ENCODE data around the gene CLCN4.

The CLCN4 gene

GRCh38 chrX:10164879-10165278 is 8.1 kb downstream of the CLCN4 start:
- Histone ChIP-seq H3K27me3 (replicated peaks; ENCODE audit: control insufficient read depth, insufficient read depth, low read length, poor library complexity, severe bottlenecking) (peaks cover 3% of the 10 kb centered on the region), H3K9me3 (ENCODE audit: control insufficient read depth, low read length) (no peaks in the 10 kb centered on the region), H3K4me3 (ENCODE audit: insufficient read depth, low read depth, low read length, poor library complexity, severe bottlenecking) (no peak overlapping the region), H3K4me1 (ENCODE audit: control insufficient read depth, insufficient read depth, low read length, poor library complexity, severe bottlenecking) (no peaks in the 10 kb centered on the region), H3K27ac (ENCODE audit: insufficient read depth, low read length, poor library complexity, severe bottlenecking) (no peak overlapping the region), H3K36me3 (ENCODE audit: control insufficient read depth, insufficient read depth, low read length) (no peaks in the 10 kb centered on the region)
- DNase-seq, result no peak

- no peaks in the 10 kb centered on the region for H3K36me3 ChIP-seq (ENCODE audit: control insufficient read depth, insufficient read depth, low read length)
- H3K4me3 ChIP-seq (ENCODE audit: insufficient read depth, low read depth, low read length, poor library complexity, severe bottlenecking), result no peak overlapping the region
- H3K4me1 ChIP-seq (ENCODE audit: control insufficient read depth, insufficient read depth, low read length, poor library complexity, severe bottlenecking), result no peaks in the 10 kb centered on the region
- H3K9me3 ChIP-seq (ENCODE audit: control insufficient read depth, low read length), result no peaks in the 10 kb centered on the region
- H3K27ac ChIP-seq (ENCODE audit: insufficient read depth, low read length, poor library complexity, severe bottlenecking), result no peak overlapping the region
- H3K27me3 ChIP-seq (replicated peaks; ENCODE audit: control insufficient read depth, insufficient read depth, low read length, poor library complexity, severe bottlenecking), result peaks cover 3% of the 10 kb centered on the region
- no peak for DNase-seq
These were observed 8.9 kb downstream of the CLCN4 start for GRCh38 chrX:10165580-10166247.

GRCh38 chrX:10166248-10166716 is 9.5 kb downstream of the CLCN4 start:
- Histone ChIP-seq H3K36me3 (ENCODE audit: control insufficient read depth, insufficient read depth, low read length) (no peaks in the 10 kb centered on the region), H3K4me3 (ENCODE audit: insufficient read depth, low read depth, low read length, poor library complexity, severe bottlenecking) (no peak overlapping the region), H3K27ac (ENCODE audit: insufficient read depth, low read length, poor library complexity, severe bottlenecking) (no peak overlapping the region), H3K27me3 (replicated peaks; ENCODE audit: control insufficient read depth, insufficient read depth, low read length, poor library complexity, severe bottlenecking) (peaks cover 3% of the 10 kb centered on the region), H3K4me1 (ENCODE audit: control insufficient read depth, insufficient read depth, low read length, poor library complexity, severe bottlenecking) (no peaks in the 10 kb centered on the region), H3K9me3 (ENCODE audit: control insufficient read depth, low read length) (no peaks in the 10 kb centered on the region)
- no peak for DNase-seq

- no peak for DNase-seq
- Histone ChIP-seq H3K4me1 (ENCODE audit: control insufficient read depth, insufficient read depth, low read length, poor library complexity, severe bottlenecking) (no peaks in the 10 kb centered on the region), H3K4me3 (ENCODE audit: insufficient read depth, low read depth, low read length, poor library complexity, severe bottlenecking) (no peak overlapping the region), H3K36me3 (ENCODE audit: control insufficient read depth, insufficient read depth, low read length) (no peaks in the 10 kb centered on the region), H3K27ac (ENCODE audit: insufficient read depth, low read length, poor library complexity, severe bottlenecking) (no peak overlapping the region), H3K27me3 (replicated peaks; ENCODE audit: control insufficient read depth, insufficient read depth, low read length, poor library complexity, severe bottlenecking) (no peaks in the 10 kb centered on the region), H3K9me3 (ENCODE audit: control insufficient read depth, low read length) (no peaks in the 10 kb centered on the region)
These were observed 10.0 kb downstream of the CLCN4 start for GRCh38 chrX:10166731-10167151.

- Histone ChIP-seq H3K36me3 (ENCODE audit: control insufficient read depth, insufficient read depth, low read length) (no peaks in the 10 kb centered on the region), H3K27ac (ENCODE audit: insufficient read depth, low read length, poor library complexity, severe bottlenecking) (no peak overlapping the region), H3K4me3 (ENCODE audit: insufficient read depth, low read depth, low read length, poor library complexity, severe bottlenecking) (no peak overlapping the region), H3K4me1 (ENCODE audit: control insufficient read depth, insufficient read depth, low read length, poor library complexity, severe bottlenecking) (no peaks in the 10 kb centered on the region), H3K27me3 (replicated peaks; ENCODE audit: control insufficient read depth, insufficient read depth, low read length, poor library complexity, severe bottlenecking) (no peaks in the 10 kb centered on the region), H3K9me3 (ENCODE audit: control insufficient read depth, low read length) (no peaks in the 10 kb centered on the region)
- no peak for DNase-seq
These were observed 10.8 kb downstream of the CLCN4 start for GRCh38 chrX:10167573-10167972.

- no peaks in the 10 kb centered on the region for H3K27me3 ChIP-seq (replicated peaks; ENCODE audit: control insufficient read depth, insufficient read depth, low read length, poor library complexity, severe bottlenecking)
- H3K36me3 ChIP-seq (ENCODE audit: control insufficient read depth, insufficient read depth, low read length), result no peaks in the 10 kb centered on the region
- H3K4me3 ChIP-seq (ENCODE audit: insufficient read depth, low read depth, low read length, poor library complexity, severe bottlenecking), result no peak overlapping the region
- no peak for DNase-seq
- no peaks in the 10 kb centered on the region for H3K9me3 ChIP-seq (ENCODE audit: control insufficient read depth, low read length)
- H3K4me1 ChIP-seq (ENCODE audit: control insufficient read depth, insufficient read depth, low read length, poor library complexity, severe bottlenecking), result no peaks in the 10 kb centered on the region
- no peak overlapping the region for H3K27ac ChIP-seq (ENCODE audit: insufficient read depth, low read length, poor library complexity, severe bottlenecking)
These were observed 11.5 kb downstream of the CLCN4 start for GRCh38 chrX:10168226-10168625.

GRCh38 chrX:10169175-10169574 is 12.4 kb downstream of the CLCN4 start:
- no peak overlapping the region for H3K27ac ChIP-seq (ENCODE audit: insufficient read depth, low read length, poor library complexity, severe bottlenecking)
- H3K9me3 ChIP-seq (ENCODE audit: control insufficient read depth, low read length), result no peaks in the 10 kb centered on the region
- DNase-seq, result no peak
- H3K27me3 ChIP-seq (replicated peaks; ENCODE audit: control insufficient read depth, insufficient read depth, low read length, poor library complexity, severe bottlenecking), result no peaks in the 10 kb centered on the region
- H3K4me3 ChIP-seq (ENCODE audit: insufficient read depth, low read depth, low read length, poor library complexity, severe bottlenecking), result no peak overlapping the region
- H3K4me1 ChIP-seq (ENCODE audit: control insufficient read depth, insufficient read depth, low read length, poor library complexity, severe bottlenecking), result no peaks in the 10 kb centered on the region
- H3K36me3 ChIP-seq (ENCODE audit: control insufficient read depth, insufficient read depth, low read length), result no peaks in the 10 kb centered on the region

- no peak overlapping the region for H3K4me3 ChIP-seq (ENCODE audit: insufficient read depth, low read depth, low read length, poor library complexity, severe bottlenecking)
- no peaks in the 10 kb centered on the region for H3K4me1 ChIP-seq (ENCODE audit: control insufficient read depth, insufficient read depth, low read length, poor library complexity, severe bottlenecking)
- H3K36me3 ChIP-seq (ENCODE audit: control insufficient read depth, insufficient read depth, low read length), result no peaks in the 10 kb centered on the region
- DNase-seq, result no peak
- H3K9me3 ChIP-seq (ENCODE audit: control insufficient read depth, low read length), result no peaks in the 10 kb centered on the region
- H3K27me3 ChIP-seq (replicated peaks; ENCODE audit: control insufficient read depth, insufficient read depth, low read length, poor library complexity, severe bottlenecking), result no peaks in the 10 kb centered on the region
- no peak overlapping the region for H3K27ac ChIP-seq (ENCODE audit: insufficient read depth, low read length, poor library complexity, severe bottlenecking)
These were observed 14.5 kb downstream of the CLCN4 start for GRCh38 chrX:10171249-10171648.

GRCh38 chrX:10172877-10173276 is 16.1 kb downstream of the CLCN4 start:
- H3K27me3 ChIP-seq (replicated peaks; ENCODE audit: control insufficient read depth, insufficient read depth, low read length, poor library complexity, severe bottlenecking), result peaks cover 4% of the 10 kb centered on the region
- no peak overlapping the region for H3K4me3 ChIP-seq (ENCODE audit: insufficient read depth, low read depth, low read length, poor library complexity, severe bottlenecking)
- H3K36me3 ChIP-seq (ENCODE audit: control insufficient read depth, insufficient read depth, low read length), result no peaks in the 10 kb centered on the region
- no peak overlapping the region for H3K27ac ChIP-seq (ENCODE audit: insufficient read depth, low read length, poor library complexity, severe bottlenecking)
- DNase-seq, result no peak
- no peaks in the 10 kb centered on the region for H3K9me3 ChIP-seq (ENCODE audit: control insufficient read depth, low read length)
- no peaks in the 10 kb centered on the region for H3K4me1 ChIP-seq (ENCODE audit: control insufficient read depth, insufficient read depth, low read length, poor library complexity, severe bottlenecking)

GRCh38 chrX:10173331-10173900 is 16.6 kb downstream of the CLCN4 start:
- DNase-seq, result no peak
- Histone ChIP-seq H3K9me3 (ENCODE audit: control insufficient read depth, low read length) (no peaks in the 10 kb centered on the region), H3K27ac (ENCODE audit: insufficient read depth, low read length, poor library complexity, severe bottlenecking) (no peak overlapping the region), H3K4me3 (ENCODE audit: insufficient read depth, low read depth, low read length, poor library complexity, severe bottlenecking) (no peak overlapping the region), H3K36me3 (ENCODE audit: control insufficient read depth, insufficient read depth, low read length) (no peaks in the 10 kb centered on the region), H3K27me3 (replicated peaks; ENCODE audit: control insufficient read depth, insufficient read depth, low read length, poor library complexity, severe bottlenecking) (peaks cover 4% of the 10 kb centered on the region), H3K4me1 (ENCODE audit: control insufficient read depth, insufficient read depth, low read length, poor library complexity, severe bottlenecking) (no peaks in the 10 kb centered on the region)

All from effector memory CD4-positive, alpha-beta T cell (primary cell).